Measurements from ENCODE around the gene PTPRG. TPM values are rescaled to one million over a fixed set of nuclear protein-coding genes. Genes with fewer than 3 reads are reported as not detected.

Gene PTPRG
- total and polyA plus RNA-seq, 2 of the 13 experiments (the other 11 are each of a cell fraction or from before 2014, with no cell fraction given) = 8.0 to 25.3 TPM

- TF ChIP-seq MEIS1 (CRISPR knock-in tag; IDR thresholded peaks at IDR 0.05; ENCODE audit: borderline replicate concordance) = no peak
- TF ChIP-seq ZNF644 (CRISPR knock-in tag; IDR thresholded peaks at IDR 0.05; ENCODE audit: low read depth) = no peak
- no peak for TF ChIP-seq DNMT3B (CRISPR knock-in tag; conservative IDR thresholded peaks at IDR 0.05)
- TF ChIP-seq MBD4 (IDR thresholded peaks at IDR 0.05; ENCODE audit: borderline replicate concordance, low read length) = no peak
Measured at GRCh38 chr3:61871644-61872043, 310.3 kb downstream of the PTPRG start (continued).

- in situ Hi-C loops (cut with HindIII; ENCODE audit: extremely low pct_ligation_motif_present, low pct_unique_long_range_greater_than_20kb) = loop anchor here (25.0 kb wide), 1 partner anchor 315 kb away; no protein-coding TSS in a partner anchor
- POLR2A ChIA-PET = no interaction called here
Measured at GRCh38 chr3:61872077-61872706, 310.8 kb downstream of the PTPRG start.

More at GRCh38 chr3:61872077-61872706, 310.8 kb downstream of the PTPRG start:
- WGBS (ENCODE audit: low lambda C conversion rate) = 92% methylated on average over 5 of the region's 5 CpGs
- Histone ChIP-seq H3K9me3 (ENCODE audit: low read length) (no peaks in the 10 kb centered on the region), H3K4me2 (ENCODE audit: low read depth, low read length) (no peak overlapping the region), H3K27ac (ENCODE audit: extremely low read length, insufficient read depth, low read length) (no peak overlapping the region), H3K4me3 (replicated peaks in 1 of 3; ENCODE audit: insufficient read depth in 1 of 3, low read depth in 2 of 3, low read length in 3 of 3) (no peak overlapping the region), H3K79me2 (ENCODE audit: insufficient read depth, low read length) (no peaks in the 10 kb centered on the region), H4K20me1 (ENCODE audit: insufficient read depth, low read length) (no peaks in the 10 kb centered on the region), H3K36me3 (replicated peaks in 1 of 2; ENCODE audit: control insufficient read depth in 1 of 2, insufficient read depth in 2 of 2, low read length in 2 of 2) (no peaks in the 10 kb centered on the region), H3K4me1 (ENCODE audit: insufficient read depth, low read length) (peaks cover 6% of the 10 kb centered on the region), H2AFZ (ENCODE audit: low read length) (no peak overlapping the region), H3K27me3 (ENCODE audit: control insufficient read depth in 1 of 2, insufficient read depth in 2 of 2, low read length in 2 of 2) (no peaks in the 10 kb centered on the region), H3K9ac (ENCODE audit: insufficient read depth, low read depth, low read length) (no peak overlapping the region)
- intact Hi-C loops (cut with micrococcal nuclease; ENCODE audit: unreplicated experiment) = no loop called here
- ATAC-seq = no peak
- CTCF ChIA-PET (ENCODE audit: low intra/inter-chr PET ratio, low total read pairs) = no interaction called here
- DNase-seq (ENCODE audit: low spot score) = no peak
- no peak for FAIRE-seq
- BruUV-seq (replicated peaks) = no TSS peak
- TF ChIP-seq, protein P1, sequence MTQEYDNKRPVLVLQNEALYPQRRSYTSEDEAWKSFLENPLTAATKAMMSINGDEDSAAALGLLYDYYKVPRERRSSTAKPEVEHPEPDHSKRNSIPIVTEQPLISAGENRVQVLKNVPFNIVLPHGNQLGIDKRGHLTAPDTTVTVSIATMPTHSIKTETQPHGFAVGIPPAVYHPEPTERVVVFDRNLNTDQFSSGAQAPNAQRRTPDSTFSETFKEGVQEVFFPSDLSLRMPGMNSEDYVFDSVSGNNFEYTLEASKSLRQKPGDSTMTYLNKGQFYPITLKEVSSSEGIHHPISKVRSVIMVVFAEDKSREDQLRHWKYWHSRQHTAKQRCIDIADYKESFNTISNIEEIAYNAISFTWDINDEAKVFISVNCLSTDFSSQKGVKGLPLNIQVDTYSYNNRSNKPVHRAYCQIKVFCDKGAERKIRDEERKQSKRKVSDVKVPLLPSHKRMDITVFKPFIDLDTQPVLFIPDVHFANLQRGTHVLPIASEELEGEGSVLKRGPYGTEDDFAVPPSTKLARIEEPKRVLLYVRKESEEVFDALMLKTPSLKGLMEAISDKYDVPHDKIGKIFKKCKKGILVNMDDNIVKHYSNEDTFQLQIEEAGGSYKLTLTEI (CRISPR knock-in tag; conservative IDR thresholded peaks at IDR 0.05) = no peak
- TF ChIP-seq, protein P2, sequence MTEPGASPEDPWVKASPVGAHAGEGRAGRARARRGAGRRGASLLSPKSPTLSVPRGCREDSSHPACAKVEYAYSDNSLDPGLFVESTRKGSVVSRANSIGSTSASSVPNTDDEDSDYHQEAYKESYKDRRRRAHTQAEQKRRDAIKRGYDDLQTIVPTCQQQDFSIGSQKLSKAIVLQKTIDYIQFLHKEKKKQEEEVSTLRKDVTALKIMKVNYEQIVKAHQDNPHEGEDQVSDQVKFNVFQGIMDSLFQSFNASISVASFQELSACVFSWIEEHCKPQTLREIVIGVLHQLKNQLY (CRISPR knock-in tag; IDR thresholded peaks at IDR 0.05) = no peak
- TF ChIP-seq TEAD3 (CRISPR knock-in tag; optimal IDR thresholded peaks at IDR 0.05; ENCODE audit: borderline replicate concordance) (no peak), ZNF20 (CRISPR knock-in tag; IDR thresholded peaks at IDR 0.05) (no peak), ZNF234 (CRISPR knock-in tag; conservative IDR thresholded peaks at IDR 0.05) (no peak)

Data from HepG2 (cell line).